SK-N-SH (cell line): ENCODE measurements around the gene UCN.
"Not testable (repeated sequence)": the region's sequence is repeated elsewhere in the genome, so short reads cannot be mapped to it uniquely, and the experiment has no call there.

Source experiments
- POLR2AphosphoS5 ChIP-seq: IDR thresholded peaks from 2 replicates; pipeline ENCODE4 v1.6.1; 2012; ENCODE audit warnings: low read depth, low read length
- TF ChIP-seq, protein P1 (sequence below): fragments of 200-600 bp; sonication (generic); IDR thresholded peaks from 2 replicates; pipeline ENCODE4 v1.6.1; 2017; ENCODE audit warnings: antibody characterized with exemption, mild to moderate bottlenecking, moderate library complexity

- not testable (repeated sequence) for TF ChIP-seq POLR2AphosphoS5
- TF ChIP-seq, protein P1, sequence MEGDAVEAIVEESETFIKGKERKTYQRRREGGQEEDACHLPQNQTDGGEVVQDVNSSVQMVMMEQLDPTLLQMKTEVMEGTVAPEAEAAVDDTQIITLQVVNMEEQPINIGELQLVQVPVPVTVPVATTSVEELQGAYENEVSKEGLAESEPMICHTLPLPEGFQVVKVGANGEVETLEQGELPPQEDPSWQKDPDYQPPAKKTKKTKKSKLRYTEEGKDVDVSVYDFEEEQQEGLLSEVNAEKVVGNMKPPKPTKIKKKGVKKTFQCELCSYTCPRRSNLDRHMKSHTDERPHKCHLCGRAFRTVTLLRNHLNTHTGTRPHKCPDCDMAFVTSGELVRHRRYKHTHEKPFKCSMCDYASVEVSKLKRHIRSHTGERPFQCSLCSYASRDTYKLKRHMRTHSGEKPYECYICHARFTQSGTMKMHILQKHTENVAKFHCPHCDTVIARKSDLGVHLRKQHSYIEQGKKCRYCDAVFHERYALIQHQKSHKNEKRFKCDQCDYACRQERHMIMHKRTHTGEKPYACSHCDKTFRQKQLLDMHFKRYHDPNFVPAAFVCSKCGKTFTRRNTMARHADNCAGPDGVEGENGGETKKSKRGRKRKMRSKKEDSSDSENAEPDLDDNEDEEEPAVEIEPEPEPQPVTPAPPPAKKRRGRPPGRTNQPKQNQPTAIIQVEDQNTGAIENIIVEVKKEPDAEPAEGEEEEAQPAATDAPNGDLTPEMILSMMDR = not testable (repeated sequence)
These were observed 11.6 kb upstream of the UCN start for GRCh38 chr2:27319839-27320238.
